NCI-H2171 treated with DMSO at 0.1 percent for 48 hours (cell line): ENCODE measurements around the gene EEF1A2.

Experiments
- DNase-seq: peaks from one replicate; lab custom pipeline; 2025; lab: John Stamatoyannopoulos, UW

The EEF1A2 gene

GRCh38 chr20:63498960-63499337 is at the start of gene EEF1A2:
EEF1A2 (minus strand) TSS chr20:63499083; CDS start chr20:63497763, 1,320 bp downstream.
- peak; percentile 75 for DNase-seq

GRCh38 chr20:63548542-63548941 is 49.7 kb upstream of the EEF1A2 start:
- DNase-seq: no peak

- DNase-seq: no peak
Observed at GRCh38 chr20:63547725-63548480, 49.0 kb upstream of the EEF1A2 start, which contains the start of gene SRMS. SRMS (minus strand) TSS chr20:63547749; CDS start chr20:63547463, 286 bp downstream.

- DNase-seq: no peak
Observed at GRCh38 chr20:63546956-63547724, 48.3 kb upstream of the EEF1A2 start.

GRCh38 chr20:63546256-63546955 is 47.5 kb upstream of the EEF1A2 start:
- no peak for DNase-seq

GRCh38 chr20:63545814-63546213 is 46.9 kb upstream of the EEF1A2 start:
- no peak for DNase-seq

- DNase-seq: no peak
Observed at GRCh38 chr20:63544958-63545516, 46.2 kb upstream of the EEF1A2 start.

GRCh38 chr20:63544241-63544957 is 45.5 kb upstream of the EEF1A2 start:
- DNase-seq: no peak

- DNase-seq: no peak
Observed at GRCh38 chr20:63543733-63544132, 44.9 kb upstream of the EEF1A2 start.

- no peak for DNase-seq
Observed at GRCh38 chr20:63543131-63543530, 44.2 kb upstream of the EEF1A2 start.

GRCh38 chr20:63542696-63543095 is 43.8 kb upstream of the EEF1A2 start:
- DNase-seq: no peak

- DNase-seq: no peak
Observed at GRCh38 chr20:63542031-63542559, 43.2 kb upstream of the EEF1A2 start.

GRCh38 chr20:63541371-63541770 is 42.5 kb upstream of the EEF1A2 start:
- DNase-seq: no peak

- no peak for DNase-seq
Observed at GRCh38 chr20:63540417-63541186, 41.7 kb upstream of the EEF1A2 start.

- DNase-seq: no peak
Observed at GRCh38 chr20:63539441-63540370, 40.8 kb upstream of the EEF1A2 start.

GRCh38 chr20:63539092-63539430 is 40.2 kb upstream of the EEF1A2 start:
- no peak for DNase-seq

- peak; percentile 92 for DNase-seq
Observed at GRCh38 chr20:63538204-63539091, 39.6 kb upstream of the EEF1A2 start.

- DNase-seq: peak; percentile 67
Observed at GRCh38 chr20:63537525-63538203, 38.8 kb upstream of the EEF1A2 start.
